ENCODE results near the gene KIFC3. TPM values are rescaled to one million over a fixed set of nuclear protein-coding genes. Genes with fewer than 3 reads are reported as not detected.

KIFC3 gene
- total and polyA plus RNA-seq, 4 donors: 24.3 to 55.7 (median 45.0) TPM

GRCh38 chr16:57760357-57761160 is 41.7 kb downstream of the KIFC3 start:
- H3K9me3 ChIP-seq (ENCODE audit: control insufficient read depth, insufficient read depth, low read length): no peaks in the 10 kb centered on the region
- H3K27ac ChIP-seq (ENCODE audit: low read depth, low read length): no peak overlapping the region
- H3K4me3 ChIP-seq (ENCODE audit: low read depth, low read length): no peak overlapping the region
- H3K36me3 ChIP-seq (ENCODE audit: control insufficient read depth, insufficient read depth, low read length): peaks cover 100% of the 10 kb centered on the region
- no peaks in the 10 kb centered on the region for H3K27me3 ChIP-seq (ENCODE audit: control insufficient read depth, insufficient read depth, low read length)
- no peak for DNase-seq (ENCODE audit: low read depth in 4 of 6, low spot score in 6 of 6)
- peaks cover 3% of the 10 kb centered on the region for H3K4me1 ChIP-seq (ENCODE audit: control insufficient read depth, insufficient read depth, low read length)
- 80% methylated on average over 39 of the region's 40 CpGs for WGBS (ENCODE audit: insufficient coverage)

- no peak for DNase-seq (ENCODE audit: low read depth in 4 of 6, low spot score in 6 of 6)
- no peaks in the 10 kb centered on the region for H3K9me3 ChIP-seq (ENCODE audit: control insufficient read depth, insufficient read depth, low read length)
- H3K36me3 ChIP-seq (ENCODE audit: control insufficient read depth, insufficient read depth, low read length): peaks cover 100% of the 10 kb centered on the region
- WGBS (ENCODE audit: insufficient coverage): 84% methylated on average over 19 of the region's 21 CpGs
- H3K4me1 ChIP-seq (ENCODE audit: control insufficient read depth, insufficient read depth, low read length): peaks cover 3% of the 10 kb centered on the region
- H3K27me3 ChIP-seq (ENCODE audit: control insufficient read depth, insufficient read depth, low read length): no peaks in the 10 kb centered on the region
- H3K27ac ChIP-seq (ENCODE audit: low read depth, low read length): no peak overlapping the region
- H3K4me3 ChIP-seq (ENCODE audit: low read depth, low read length): no peak overlapping the region
Measured at GRCh38 chr16:57759541-57760356, 42.5 kb downstream of the KIFC3 start.

DNA sequence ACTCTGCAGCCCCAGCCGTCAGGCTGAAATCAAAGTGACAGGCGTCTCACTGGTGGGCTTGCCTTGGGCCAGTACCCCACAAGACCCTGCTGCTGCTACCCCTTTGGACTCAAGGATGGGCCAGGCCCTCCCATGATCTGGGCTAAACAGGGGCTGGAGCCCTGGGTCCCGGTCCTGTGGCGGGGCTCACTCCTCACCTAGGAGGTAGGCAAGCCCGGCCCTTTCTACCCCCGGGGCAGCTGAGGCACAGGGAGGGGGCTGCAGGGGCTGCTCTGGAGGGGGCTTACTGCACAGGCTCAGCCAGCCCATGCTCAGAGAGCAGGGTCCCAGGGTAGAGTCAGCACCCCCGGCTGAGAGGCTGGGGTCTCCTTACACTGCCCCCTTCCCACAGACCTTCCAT is 43.2 kb downstream of the KIFC3 start:
- Histone ChIP-seq H3K27ac (ENCODE audit: low read depth, low read length) (no peak overlapping the region), H3K4me3 (ENCODE audit: low read depth, low read length) (no peak overlapping the region), H3K4me1 (ENCODE audit: control insufficient read depth, insufficient read depth, low read length) (peaks cover 3% of the 10 kb centered on the region), H3K9me3 (ENCODE audit: control insufficient read depth, insufficient read depth, low read length) (no peaks in the 10 kb centered on the region), H3K27me3 (ENCODE audit: control insufficient read depth, insufficient read depth, low read length) (no peaks in the 10 kb centered on the region), H3K36me3 (ENCODE audit: control insufficient read depth, insufficient read depth, low read length) (peaks cover 100% of the 10 kb centered on the region)
- DNase-seq (ENCODE audit: low read depth in 4 of 6, low spot score in 6 of 6): no peak
- WGBS (ENCODE audit: insufficient coverage): 93% methylated on average over 4 of the region's 7 CpGs

GRCh38 chr16:57758331-57759117 is 43.8 kb downstream of the KIFC3 start:
- Histone ChIP-seq H3K4me3 (ENCODE audit: low read depth, low read length) (no peak overlapping the region), H3K4me1 (ENCODE audit: control insufficient read depth, insufficient read depth, low read length) (peaks cover 3% of the 10 kb centered on the region), H3K36me3 (ENCODE audit: control insufficient read depth, insufficient read depth, low read length) (peaks cover 100% of the 10 kb centered on the region), H3K9me3 (ENCODE audit: control insufficient read depth, insufficient read depth, low read length) (no peaks in the 10 kb centered on the region), H3K27me3 (ENCODE audit: control insufficient read depth, insufficient read depth, low read length) (no peaks in the 10 kb centered on the region), H3K27ac (ENCODE audit: low read depth, low read length) (no peak overlapping the region)
- no peak for DNase-seq (ENCODE audit: low read depth in 4 of 6, low spot score in 6 of 6)
- 74% methylated on average over 31 of the region's 33 CpGs for WGBS (ENCODE audit: insufficient coverage)

GRCh38 chr16:57757883-57758282 is 44.4 kb downstream of the KIFC3 start:
- Histone ChIP-seq H3K27ac (ENCODE audit: low read depth, low read length) (no peak overlapping the region), H3K4me1 (ENCODE audit: control insufficient read depth, insufficient read depth, low read length) (peaks cover 3% of the 10 kb centered on the region)
- 93% methylated on average over 5 of the region's 7 CpGs for WGBS (ENCODE audit: insufficient coverage)

DNA sequence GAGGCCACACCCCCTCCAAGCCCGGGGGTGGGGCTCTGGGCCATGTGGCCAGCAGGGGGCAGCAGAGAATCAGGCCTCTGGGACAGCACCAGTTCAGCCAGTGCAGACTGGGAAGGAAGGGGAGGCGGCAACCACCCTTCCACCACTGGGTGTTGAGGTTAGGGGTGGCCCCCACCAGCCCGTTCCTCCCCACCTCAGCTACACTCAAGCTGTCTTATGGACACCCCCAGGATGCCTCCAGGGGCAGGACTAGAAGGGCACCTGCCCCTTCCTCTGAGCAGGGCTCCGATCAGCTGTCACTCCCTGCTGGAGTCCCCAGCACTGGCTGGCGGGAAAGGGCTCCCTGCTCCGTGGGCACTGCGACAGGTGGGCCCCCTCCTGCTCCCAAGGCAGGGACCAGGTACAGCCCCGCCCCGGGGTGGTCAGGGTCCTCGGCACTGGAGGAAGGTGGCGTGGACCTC is 44.9 kb downstream of the KIFC3 start:
- H3K4me1 ChIP-seq (ENCODE audit: control insufficient read depth, insufficient read depth, low read length): peaks cover 3% of the 10 kb centered on the region
- peaks cover 100% of the 10 kb centered on the region for H3K36me3 ChIP-seq (ENCODE audit: control insufficient read depth, insufficient read depth, low read length)
- no peaks in the 10 kb centered on the region for H3K9me3 ChIP-seq (ENCODE audit: control insufficient read depth, insufficient read depth, low read length)
- no peaks in the 10 kb centered on the region for H3K27me3 ChIP-seq (ENCODE audit: control insufficient read depth, insufficient read depth, low read length)
- WGBS (ENCODE audit: insufficient coverage): 62% methylated on average over 10 of the region's 11 CpGs
- DNase-seq (ENCODE audit: low read depth in 4 of 6, low spot score in 6 of 6): peak in 4 of 6 donors; percentile 41 to 82 (median 63)
- H3K4me3 ChIP-seq (ENCODE audit: low read depth, low read length): no peak overlapping the region
- no peak overlapping the region for H3K27ac ChIP-seq (ENCODE audit: low read depth, low read length)

More at GRCh38 chr16:57757883-57758282, 44.4 kb downstream of the KIFC3 start:
- Histone ChIP-seq H3K9me3 (ENCODE audit: control insufficient read depth, insufficient read depth, low read length) (no peaks in the 10 kb centered on the region), H3K27me3 (ENCODE audit: control insufficient read depth, insufficient read depth, low read length) (no peaks in the 10 kb centered on the region), H3K36me3 (ENCODE audit: control insufficient read depth, insufficient read depth, low read length) (peaks cover 100% of the 10 kb centered on the region), H3K4me3 (ENCODE audit: low read depth, low read length) (no peak overlapping the region)
- no peak for DNase-seq (ENCODE audit: low read depth in 4 of 6, low spot score in 6 of 6)

GRCh38 chr16:57756424-57757325 is 45.6 kb downstream of the KIFC3 start:
- H3K4me1 ChIP-seq (ENCODE audit: control insufficient read depth, insufficient read depth, low read length): peaks cover 3% of the 10 kb centered on the region
- no peaks in the 10 kb centered on the region for H3K27me3 ChIP-seq (ENCODE audit: control insufficient read depth, insufficient read depth, low read length)
- DNase-seq (ENCODE audit: low read depth in 4 of 6, low spot score in 6 of 6): no peak
- WGBS (ENCODE audit: insufficient coverage): 86% methylated on average over 14 of the region's 15 CpGs
- no peaks in the 10 kb centered on the region for H3K9me3 ChIP-seq (ENCODE audit: control insufficient read depth, insufficient read depth, low read length)
- H3K36me3 ChIP-seq (ENCODE audit: control insufficient read depth, insufficient read depth, low read length): peaks cover 100% of the 10 kb centered on the region
- no peak overlapping the region for H3K4me3 ChIP-seq (ENCODE audit: low read depth, low read length)
- no peak overlapping the region for H3K27ac ChIP-seq (ENCODE audit: low read depth, low read length)

DNA sequence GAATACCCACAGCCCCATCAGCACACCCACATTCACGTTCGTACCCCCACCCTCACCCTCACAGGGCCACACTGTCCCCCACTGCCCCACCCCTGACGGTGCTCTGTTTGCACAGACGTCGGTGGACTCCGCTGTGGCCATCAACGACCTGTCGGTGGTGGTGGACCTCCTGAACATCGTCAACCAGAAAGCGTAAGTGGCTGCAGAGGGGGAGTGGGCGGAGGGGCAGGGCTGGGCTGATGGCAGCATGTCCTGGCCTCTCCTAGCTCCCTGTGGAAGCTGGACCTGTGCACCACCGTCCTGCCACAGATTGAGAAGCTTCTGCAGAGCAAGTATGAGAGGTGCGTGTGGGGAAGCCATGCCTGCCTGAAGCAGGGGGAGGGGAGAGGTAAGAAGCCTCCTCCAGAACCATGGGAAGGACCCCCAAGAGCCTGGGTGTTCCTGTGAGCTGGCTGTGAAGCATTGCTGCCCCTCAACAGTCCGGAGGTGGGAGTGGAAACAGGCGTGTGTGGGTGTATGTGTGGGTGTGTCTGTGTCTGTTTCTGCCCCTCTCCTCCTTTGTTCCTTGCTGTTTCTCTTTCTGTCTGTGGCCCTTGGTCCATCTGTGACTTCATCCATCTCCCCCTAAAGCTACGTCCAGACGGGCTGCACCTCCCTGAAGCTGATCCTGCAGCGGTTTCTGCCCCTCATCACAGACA is 46.4 kb downstream of the KIFC3 start:
- 89% methylated on average over 13 of the region's 18 CpGs for WGBS (ENCODE audit: insufficient coverage)
- Histone ChIP-seq H3K4me3 (ENCODE audit: low read depth, low read length) (no peak overlapping the region), H3K9me3 (ENCODE audit: control insufficient read depth, insufficient read depth, low read length) (no peaks in the 10 kb centered on the region), H3K36me3 (ENCODE audit: control insufficient read depth, insufficient read depth, low read length) (peaks cover 100% of the 10 kb centered on the region), H3K4me1 (ENCODE audit: control insufficient read depth, insufficient read depth, low read length) (peaks cover 3% of the 10 kb centered on the region), H3K27me3 (ENCODE audit: control insufficient read depth, insufficient read depth, low read length) (no peaks in the 10 kb centered on the region), H3K27ac (ENCODE audit: low read depth, low read length) (no peak overlapping the region)
- DNase-seq (ENCODE audit: low read depth in 4 of 6, low spot score in 6 of 6): no peak
